Activated CD4-positive, alpha-beta T cell treated with anti-CD3 and anti-CD28 coated beads for 4 hours (primary cell): ENCODE results near the gene SCAMP1.
"Not testable (repeated sequence)": the region's sequence is repeated elsewhere in the genome, so short reads cannot be mapped to it uniquely, and the experiment has no call there.

Experiments used
- DNase-seq, 2 donors: peaks; one replicate each; pipeline ENCODE4 v3.0.0-alpha.2; 2020

The SCAMP1 gene

DNA sequence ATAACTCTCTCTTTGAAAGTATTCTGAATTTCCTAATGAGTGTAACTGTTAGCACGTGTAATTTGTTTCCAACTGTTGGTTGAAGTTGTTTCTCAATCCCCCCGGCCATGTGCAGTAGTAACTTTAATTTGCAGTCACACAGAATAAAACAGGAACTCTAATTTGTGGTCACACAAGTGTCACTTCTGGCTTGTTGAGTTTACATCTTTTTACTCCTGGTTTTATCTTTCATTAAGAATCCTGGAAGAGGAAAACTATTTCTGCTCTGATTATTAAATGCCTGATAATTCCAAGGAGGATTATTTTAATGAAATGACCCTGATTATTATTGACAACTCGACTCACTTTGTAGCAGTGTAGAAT, 1.2 kb downstream of the SCAMP1 start:
- no peak for DNase-seq

DNA sequence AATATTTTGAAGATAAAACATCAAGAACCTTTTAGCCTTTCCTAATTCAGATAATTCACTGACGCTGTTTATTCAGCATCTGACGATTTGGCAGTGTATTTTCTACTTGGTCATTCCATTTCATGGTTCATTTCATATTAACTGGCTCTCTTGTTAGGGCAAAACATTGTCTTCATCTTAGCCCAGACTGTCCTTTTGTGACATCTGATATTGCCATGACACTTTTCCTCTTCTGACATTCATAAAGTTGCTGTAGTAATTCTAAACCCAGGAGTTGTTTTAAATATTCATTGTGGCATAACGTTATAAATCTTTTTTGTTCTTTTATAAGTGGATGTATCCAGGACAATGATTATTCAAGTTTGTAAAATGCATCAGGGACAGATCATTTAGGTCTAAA, 1.8 kb downstream of the SCAMP1 start:
- DNase-seq = no peak

DNA sequence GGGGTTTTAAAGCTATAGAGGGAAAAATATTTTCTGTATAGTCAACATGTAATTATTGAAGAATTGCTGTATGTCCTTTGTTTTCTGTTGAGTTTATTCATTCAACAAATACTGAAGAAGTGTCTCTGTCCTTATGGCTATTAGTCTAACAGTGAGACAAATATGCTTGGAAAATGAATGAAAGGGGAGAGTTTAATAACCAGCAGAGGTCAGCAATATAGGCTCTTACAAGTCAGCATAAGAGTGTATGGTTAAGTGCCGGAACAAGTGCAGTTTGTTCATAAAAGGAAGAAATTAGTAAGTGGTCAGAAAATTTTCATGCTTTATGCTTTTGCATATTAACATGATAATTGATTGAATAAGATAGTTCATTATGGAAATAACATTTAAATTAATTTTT, 3.6 kb downstream of the SCAMP1 start:
- no peak for DNase-seq

DNA sequence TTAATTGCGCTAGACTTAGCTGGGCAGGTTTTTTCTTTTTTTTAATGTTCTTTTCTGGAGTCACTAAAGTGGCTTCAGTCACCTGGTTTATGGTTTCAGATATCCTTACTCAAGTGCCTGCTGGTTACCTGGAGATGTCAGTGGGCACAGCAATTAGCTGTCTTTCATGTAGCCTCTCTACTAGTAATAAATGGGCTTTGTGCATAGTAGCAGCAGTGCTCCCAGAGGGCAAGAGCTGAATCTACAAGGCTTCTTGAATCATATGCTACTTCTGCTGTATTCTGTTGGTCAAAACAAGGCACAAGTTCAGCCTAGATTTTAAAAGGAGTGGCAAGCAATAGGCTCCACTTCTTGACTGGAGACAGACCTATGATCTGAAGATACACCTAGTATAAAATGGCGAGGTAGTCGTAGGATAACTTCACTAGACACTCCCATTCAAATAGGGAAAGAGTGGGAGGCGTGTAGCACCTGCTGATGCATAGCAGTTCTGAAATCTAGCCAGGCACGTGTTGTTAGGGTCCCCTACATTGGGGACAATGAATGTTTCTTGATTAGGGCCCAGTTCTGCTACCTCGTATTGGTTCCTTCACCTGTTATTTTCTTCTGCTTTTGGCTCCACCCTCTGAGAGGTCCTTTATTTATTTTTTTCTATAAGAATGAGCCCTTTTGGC, 7.0 kb downstream of the SCAMP1 start:
- no peak for DNase-seq

DNA sequence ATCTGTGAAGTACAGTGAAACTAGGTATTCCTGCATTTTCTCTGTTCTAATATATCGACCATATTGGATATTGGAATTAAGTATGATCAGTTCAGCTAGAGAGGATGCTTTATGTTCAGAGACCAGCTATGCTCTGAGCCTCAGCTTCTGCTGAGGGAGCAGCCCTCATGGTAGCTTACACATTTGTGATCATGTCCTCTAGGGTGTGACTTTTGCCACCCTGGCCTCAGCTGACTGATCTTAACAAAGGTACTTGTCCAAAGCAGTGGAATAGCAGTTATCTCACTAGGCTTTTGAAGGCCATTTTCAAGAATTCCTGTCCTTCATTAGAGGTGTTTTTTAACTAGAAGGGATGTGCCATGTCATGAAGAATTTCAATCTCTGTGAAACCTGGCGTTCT, 9.3 kb downstream of the SCAMP1 start:
- no peak for DNase-seq

DNA sequence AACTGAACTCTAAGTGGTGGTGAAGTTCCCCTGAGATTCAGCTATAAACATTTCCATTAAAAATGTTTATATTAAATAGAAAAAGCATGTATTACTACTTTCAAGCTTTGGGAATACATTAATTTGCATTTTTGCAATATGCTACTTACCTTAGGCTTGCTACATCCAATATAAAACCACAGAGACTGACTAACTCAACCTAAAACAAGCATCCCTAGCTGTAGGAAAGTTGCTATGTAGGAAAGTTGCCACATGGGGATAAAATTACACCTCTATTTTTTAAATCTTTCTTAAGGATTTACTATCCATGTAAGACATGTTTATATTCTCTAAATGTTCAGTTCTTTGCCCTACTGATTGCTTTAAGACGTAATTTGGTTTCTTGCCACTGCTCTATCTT, 12.8 kb downstream of the SCAMP1 start:
- no peak for DNase-seq

DNA sequence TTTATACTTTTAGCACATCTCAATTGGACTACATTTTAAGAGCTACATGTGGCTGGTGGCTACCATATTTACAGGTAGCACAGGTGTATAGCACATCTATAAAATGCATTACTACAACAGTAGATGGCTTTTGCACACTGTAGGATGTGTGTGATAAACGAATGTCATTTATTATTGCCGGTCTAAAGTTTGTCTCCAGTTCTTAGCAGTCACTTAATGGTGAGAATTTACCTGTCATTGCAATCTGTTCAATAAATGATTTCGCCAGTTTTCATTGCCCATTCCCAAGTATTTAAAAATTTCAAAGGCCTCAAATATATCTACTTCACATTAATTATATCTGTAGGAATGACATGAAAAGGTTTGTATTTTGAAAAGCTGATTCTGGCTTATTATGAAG, 15.9 kb downstream of the SCAMP1 start:
- DNase-seq = no peak

DNA sequence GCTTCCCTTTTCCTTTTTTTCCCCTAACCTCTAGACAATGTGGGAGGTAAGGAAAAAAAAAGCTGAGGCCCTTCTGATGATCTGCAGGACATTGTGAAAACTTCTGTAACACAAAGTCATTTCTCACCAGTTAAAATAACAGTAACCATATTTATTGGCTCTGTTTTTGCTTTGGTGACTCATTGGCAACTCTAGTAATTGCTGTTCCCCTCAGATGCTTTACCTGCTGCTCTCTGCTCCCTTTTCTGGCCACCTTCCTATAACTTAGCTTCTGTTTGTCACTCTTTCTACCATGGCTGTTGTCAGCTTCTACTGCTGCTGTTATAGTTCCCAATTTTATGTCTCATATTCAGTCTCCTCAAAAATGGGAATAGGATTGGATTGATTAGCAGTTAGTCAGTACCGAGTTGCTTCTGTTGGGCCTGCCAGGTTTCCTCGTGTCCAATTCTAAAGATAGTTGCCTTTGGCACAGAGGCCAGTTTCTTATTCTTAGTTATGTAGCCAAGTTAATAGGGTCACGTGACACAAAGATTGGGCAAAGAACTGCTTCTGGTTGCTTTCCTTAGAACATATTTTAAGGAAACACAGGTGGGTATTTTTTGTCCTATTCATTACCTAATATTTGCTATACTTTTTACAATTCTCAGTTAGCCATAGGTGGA, 16.8 kb downstream of the SCAMP1 start:
- DNase-seq = no peak

DNA sequence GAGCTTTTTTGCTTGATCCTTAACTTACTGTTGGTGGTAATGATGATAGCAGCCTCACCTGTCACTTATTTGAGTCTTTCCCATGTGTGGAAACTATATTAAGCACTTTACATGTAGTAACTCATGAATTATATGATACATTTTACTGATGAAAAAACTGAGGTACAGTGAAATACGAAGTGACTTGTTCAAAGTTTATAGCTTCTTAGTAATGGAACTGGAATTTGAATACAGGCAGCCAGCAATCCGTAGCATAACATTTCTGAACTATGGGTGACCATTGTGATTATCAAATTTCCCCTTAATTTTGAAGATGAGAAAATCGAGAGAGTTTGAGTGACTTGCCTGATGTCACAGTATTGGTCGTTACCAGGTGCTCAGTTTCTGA, 17.3 kb downstream of the SCAMP1 start:
- DNase-seq = no peak

DNA sequence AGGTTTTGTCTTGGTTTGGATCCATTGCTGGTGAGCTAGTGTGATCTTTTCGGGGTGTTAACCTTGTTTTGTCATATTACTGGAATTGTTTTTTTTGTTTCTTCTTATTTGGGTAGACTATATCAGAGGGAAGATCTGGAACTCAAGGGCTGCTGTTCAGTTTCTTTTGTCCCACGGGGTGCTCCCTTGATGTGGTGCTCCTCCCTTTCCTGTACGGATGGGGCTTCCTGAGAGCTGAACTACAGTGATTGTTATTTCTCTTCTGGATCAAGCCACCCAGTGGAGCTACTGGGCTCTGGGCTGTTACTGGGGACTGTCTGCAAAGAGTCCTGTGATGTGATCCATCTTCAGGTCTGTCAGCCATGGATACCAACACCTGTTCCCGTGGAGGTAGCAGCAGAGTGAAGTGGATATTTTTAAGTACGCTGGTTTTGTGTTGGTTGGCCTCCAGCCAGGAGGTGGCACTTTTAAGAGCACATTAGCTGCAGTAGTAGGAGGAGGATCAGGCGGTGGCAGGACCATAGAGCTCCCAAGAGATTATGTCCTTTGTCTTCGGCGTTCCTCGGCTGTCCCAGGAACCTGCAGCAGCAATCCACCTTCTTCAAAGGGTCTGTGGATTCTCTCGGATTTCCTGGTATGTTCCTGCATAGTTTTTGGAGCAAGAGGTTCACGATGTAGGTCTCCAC, 27.2 kb downstream of the SCAMP1 start:
- DNase-seq = no peak

DNA sequence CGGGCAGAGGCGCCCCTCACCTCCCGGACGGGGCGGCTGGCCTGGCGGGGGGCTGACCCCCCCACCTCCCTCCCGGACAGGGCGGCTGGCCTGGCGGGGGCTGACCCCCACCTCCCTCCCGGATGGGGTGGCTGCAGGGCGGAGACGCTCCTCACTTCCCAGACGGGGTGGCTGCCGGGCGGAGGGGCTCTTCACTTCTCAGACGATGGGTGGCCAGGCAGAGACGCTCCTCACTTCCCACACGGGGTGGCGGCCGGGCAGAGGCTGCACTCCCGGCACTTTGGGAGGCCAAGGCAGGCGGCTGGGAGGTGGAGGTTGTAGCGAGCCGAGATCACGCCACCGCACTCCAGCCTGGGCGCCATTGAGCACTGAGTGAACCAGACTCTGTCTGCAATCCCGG, 30.9 kb downstream of the SCAMP1 start:
- not testable (repeated sequence) for DNase-seq

DNA sequence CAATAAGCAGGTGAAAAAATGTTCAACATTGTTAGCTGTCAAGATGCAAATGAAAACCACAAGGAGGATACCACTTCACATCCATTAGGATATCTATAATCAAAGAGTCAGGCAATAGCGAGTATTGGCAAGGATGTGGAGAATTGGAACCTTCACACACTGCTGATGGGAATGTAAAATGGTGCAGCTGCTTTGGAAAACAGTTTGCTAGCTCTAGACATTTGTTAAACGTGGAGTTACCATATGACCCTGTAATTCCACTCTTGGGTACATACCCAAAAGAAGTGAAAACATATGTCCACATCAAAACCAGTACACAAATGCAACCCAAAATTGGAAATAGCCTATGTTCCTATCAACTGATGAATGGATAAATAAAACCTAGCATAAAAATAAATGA, 37.4 kb downstream of the SCAMP1 start:
- no peak for DNase-seq

DNA sequence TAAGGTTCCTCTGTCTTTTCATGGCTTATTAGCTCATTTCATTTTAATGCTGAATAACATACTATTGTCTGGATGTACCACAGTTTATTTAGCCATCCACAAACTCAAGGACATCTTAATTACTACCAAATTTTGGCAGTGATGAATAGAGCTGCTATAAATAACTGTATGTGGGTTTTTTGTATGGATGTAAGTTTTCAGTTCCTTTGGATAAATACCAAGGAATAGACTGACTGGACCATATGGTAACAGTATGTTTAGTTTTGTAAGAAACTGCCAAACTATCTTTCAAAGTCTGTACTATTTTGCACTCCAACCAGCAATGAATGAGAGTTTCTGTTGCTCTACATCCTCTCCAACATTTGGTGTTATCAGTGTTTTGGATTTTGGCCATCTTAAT, 38.7 kb downstream of the SCAMP1 start:
- no peak for DNase-seq

DNA sequence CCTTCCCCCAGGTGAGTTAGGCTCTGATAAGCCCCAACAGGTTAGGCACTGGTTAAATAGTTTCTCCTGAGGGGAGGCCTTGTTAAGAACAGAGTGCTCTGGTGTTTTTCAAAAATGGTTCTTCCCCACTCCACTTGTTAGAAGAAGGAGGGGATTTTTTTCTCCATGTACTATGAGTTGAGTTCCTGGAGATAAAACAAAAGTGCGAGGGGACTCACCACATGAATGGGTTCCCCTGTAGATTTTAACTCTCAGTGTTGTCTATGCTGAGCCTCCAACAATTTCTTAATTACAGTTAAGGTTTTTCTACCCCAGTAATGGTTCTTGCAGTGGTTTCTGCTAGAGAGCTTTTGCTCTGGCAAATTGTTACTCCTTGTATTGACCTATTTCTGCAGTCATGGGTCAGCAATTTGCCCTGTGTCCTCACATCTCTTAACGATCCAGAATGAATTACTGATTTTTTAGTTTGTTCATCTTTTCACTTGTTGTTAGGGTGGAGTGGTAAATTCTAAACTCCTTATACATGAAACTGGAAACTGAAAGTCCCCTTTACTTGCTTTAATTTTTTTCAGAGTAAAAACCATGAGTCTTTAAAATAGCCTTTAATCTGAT, 44.4 kb downstream of the SCAMP1 start:
- no peak for DNase-seq

DNA sequence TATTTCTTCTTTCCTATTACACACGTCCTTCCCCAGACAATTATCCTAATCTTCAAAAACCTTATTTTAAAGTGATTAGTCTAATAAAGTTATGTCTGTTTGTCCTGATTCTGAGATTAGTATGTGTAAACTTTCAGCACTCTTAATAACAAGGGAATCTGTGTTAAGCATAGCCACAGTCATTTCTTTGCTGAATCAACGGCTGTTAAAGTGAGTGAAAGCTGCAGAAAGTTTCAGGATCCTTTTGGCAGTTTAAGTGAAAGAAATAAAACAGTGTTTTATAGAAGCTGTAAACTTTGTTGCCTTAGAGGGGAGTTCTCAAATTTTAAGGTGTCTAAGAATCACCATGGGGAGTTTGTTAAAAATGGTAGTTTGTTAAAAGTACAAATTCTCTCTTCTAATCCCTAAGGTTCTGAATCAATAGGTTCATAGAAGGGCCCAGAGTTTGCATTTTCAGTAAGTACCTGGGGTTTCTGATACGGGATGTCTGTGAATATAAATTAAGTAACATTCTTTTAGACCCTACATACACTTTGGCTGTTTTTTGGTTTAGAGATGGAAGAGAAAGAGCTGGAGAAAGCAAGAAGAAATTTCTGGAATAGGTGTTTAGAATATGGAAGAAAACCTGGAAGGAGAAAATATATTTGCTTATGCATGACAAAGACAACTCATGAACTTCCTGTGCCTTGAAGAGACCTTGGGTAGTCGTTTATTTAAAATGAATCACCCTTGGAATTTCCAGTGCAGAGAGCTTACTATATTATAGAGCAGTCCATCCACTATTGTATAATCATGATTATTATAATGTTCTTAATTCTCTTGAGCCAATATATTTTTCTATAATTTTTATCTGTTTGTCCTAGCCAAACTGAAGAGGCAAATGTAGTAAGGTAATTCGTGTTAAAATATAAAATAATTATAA, 45.7 kb downstream of the SCAMP1 start:
- DNase-seq = no peak

DNA sequence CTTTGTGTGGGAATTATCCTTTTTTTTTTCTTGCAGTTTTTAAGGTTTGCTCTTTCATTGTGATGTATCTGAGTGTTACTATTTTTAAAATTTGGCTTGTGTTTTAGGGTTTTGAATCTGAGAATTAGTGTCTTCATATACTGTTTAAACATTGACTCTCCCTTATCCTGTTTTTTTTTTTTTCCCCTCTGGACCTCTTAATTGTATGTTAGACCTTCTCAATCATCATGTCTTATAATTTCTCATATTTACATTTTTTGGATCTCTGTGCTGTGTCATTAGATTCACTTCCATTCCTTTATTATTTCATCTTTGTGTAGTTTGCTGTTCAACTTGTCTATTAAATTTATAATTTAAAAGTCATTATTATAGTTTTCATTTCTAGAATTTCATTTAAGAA, 47.0 kb downstream of the SCAMP1 start:
- DNase-seq = no peak

DNA sequence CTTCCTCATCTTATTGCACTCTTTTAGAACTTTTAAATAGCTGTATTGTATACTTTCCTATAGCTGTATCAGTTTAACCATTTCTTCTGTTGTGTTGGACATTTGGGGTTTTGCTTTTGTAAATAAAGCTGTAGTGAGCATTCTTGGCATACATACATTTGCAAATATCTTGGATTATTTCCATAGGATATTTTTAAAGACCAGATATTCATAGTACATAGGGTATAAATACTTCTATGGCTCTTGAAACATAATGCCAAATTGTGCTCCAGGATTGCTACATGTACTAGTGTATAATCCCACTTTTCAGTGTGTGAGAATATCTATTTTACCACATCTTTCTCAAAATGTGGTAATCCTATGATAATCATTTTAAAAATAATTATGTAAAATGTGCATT, 51.2 kb downstream of the SCAMP1 start:
- DNase-seq = no peak

DNA sequence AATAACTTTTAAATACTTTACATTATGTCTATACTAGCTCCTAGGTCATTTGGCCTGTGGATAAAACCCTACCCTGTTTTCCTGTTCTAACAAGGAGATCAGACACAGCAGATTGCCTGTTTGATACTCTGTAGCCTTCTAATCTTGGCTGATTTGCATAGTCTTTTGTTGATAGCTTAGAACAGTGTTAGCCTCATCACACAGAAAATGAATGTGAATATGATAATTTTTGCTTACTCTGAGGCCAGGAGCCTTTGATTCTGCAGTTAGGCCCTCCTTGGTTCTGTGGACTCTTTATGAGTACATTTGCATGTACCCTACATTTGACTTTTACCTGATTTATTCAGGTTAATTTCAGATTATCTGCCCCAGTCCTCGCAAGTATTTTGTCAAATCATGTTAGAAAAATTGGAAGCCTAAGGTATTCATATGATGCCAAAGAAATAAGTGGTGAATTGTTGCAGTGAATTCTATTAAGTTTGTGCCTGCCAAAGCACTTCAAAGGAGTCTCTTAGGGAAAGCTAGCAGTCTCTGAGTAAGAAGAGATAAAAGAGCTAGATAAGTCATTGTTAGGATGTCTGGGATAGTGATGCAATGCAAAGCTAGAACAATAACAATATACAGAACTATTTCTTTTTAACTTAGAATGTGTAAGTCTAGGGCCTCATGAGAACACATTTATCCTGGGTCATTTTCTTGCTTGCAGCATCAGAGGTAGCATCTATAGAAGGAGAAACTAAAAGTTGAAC, 56.4 kb downstream of the SCAMP1 start:
- no peak for DNase-seq

DNA sequence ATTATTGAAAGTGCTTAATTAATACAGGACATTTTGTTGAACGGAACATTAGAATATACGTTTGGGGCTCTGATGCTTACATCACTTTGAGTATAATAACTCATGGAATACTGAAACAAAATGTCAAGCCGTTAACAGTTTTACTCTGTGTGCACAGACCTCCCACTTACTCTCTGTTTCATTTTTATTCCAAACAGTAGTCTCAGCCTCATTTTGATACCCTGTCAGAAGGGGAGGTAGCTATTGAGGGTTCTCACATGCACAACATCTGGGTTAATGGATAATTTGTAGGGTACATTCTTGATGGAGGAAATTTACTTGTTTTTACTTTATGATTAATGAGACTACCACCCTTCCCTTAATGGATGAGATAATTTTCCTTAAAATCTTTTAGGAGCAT, 59.0 kb downstream of the SCAMP1 start:
- DNase-seq = no peak

DNA sequence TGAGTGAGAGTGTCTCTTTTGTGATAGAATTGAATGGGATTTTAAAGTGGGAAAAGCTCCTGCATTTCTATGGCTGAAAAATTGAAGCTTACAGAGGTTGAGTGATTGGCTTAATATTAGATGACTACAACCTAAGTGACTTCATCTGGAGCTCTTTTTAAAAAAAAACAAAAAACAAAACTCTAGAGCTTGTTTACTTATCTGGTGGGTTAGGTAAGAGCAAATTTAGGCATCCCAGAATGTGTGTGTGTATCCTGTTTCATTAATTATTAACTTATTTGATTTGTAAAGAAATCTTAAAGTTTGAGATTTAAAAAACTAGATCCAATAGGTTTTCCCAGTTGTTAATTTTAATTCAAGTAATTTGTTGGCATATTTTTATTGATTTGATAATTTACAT, 60.1 kb downstream of the SCAMP1 start:
- no peak for DNase-seq

DNA sequence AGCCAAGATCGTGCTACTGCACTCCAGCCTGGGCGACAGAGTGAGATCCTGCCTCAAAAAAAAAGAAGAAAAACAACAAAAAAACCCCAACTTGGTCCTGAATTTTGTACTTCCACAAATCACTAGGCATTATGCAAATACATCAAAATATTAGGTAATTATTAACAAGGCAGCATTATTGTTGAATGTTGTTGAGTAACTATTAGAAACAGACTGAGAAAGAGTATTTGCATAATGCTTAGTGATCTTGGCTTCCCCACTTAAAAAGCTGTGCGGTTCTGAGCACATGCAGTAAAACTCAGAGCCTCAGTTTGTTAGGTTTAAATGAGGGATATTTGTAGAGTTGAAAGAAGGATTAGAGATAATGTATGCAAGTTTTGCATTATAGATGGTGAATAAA, 64.2 kb downstream of the SCAMP1 start:
- no peak for DNase-seq

DNA sequence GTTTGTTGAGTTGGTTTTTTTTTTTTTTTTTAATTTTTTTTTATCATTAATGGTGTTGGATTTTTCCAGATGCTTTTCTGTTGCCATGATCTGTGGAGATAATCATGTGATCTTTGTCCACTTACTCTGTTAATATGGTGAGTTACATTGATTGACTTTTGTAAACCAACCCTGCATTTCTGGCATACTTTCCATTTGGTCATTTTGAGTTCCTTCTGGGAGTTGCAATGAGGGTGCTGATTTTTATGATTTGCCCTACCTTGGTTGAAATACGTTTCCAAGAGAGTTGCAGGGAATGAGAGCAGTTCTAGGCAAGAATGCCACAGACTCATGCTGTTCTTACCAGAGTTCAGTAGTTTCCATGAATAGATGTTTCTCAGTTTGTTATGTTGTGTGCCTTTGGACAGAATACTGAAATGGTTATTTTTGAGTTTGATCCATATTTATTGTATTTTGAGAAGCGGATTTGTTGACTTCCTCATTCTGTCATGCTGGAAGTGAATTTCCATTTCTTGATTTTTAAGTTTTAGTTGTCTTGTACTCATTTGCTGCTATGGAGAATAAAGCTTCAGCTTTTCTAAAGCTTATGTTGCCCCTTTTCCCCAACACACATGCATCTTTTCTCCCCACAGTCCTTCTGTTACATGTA, 69.0 kb downstream of the SCAMP1 start:
- no peak for DNase-seq
